HG02870 (cell line): ENCODE data around the gene SERTAD4.
A peak's percentile ranks its signal among the peaks of the same experiment; 100 is the strongest.
"Not testable (repeated sequence)": the region's sequence is repeated elsewhere in the genome, so short reads cannot be mapped to it uniquely, and the experiment has no call there.

Experiments
- ATAC-seq: cut with Tn5 transposase; IDR thresholded peaks from one replicate; pipeline ENCODE4 v1.9.1; 2021; ENCODE audit warnings: mild to moderate bottlenecking, moderate library complexity; ENCODE audit not compliant: unreplicated experiment

Gene SERTAD4

DNA sequence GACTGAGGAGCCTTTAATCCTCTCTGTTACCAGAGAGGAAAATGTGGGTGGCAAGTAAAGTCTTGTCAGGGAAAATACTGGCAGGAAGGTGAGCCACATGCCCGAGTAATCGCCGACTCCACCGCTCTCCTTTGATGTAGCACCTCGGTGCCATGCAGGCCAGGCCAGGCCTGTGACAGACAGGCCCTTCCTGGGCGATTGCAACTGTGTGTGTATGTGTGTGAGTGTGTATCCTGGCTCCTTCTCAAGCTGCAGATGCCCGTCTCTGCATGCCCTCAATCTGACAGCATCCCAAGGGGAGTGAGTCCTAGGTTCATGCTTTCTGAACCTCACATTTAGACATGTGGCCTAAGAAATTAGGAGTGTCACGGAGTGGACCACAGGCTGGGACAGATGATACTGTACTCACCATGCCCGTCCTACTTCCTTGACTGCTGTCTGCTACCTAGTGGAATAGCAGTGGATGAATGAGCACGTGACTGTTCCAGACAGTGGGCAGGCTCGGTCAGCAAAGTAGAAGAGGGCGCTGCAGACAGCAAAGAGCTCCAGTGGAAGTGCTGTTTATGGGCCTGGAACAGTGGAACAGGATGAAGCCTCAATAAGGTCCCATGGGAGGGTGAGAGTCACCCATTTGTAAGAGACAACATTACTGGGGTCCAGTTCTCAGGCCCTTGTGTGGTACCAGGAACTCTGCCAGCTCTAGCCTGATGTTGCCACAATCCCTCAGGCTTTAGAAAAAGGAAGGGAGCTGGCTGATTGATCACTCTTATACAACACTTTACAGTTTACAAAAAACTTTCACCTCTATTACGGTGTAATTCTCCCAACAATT is 25.3 kb downstream of the SERTAD4 start:
- ATAC-seq, result no peak

- no peak for ATAC-seq
These were observed 27.0 kb downstream of the SERTAD4 start for GRCh38 chr1:210259561-210259960.

- ATAC-seq, result no peak
These were observed 27.5 kb downstream of the SERTAD4 start for GRCh38 chr1:210260096-210260495.

- ATAC-seq, result no peak
These were observed 29.7 kb downstream of the SERTAD4 start for GRCh38 chr1:210262167-210262896.

- no peak for ATAC-seq
These were observed 30.3 kb downstream of the SERTAD4 start for GRCh38 chr1:210262897-210263272.

- ATAC-seq, result no peak
These were observed 31.4 kb downstream of the SERTAD4 start for GRCh38 chr1:210263963-210264362.

- ATAC-seq, result no peak
These were observed 32.1 kb downstream of the SERTAD4 start for GRCh38 chr1:210264496-210265380.

DNA sequence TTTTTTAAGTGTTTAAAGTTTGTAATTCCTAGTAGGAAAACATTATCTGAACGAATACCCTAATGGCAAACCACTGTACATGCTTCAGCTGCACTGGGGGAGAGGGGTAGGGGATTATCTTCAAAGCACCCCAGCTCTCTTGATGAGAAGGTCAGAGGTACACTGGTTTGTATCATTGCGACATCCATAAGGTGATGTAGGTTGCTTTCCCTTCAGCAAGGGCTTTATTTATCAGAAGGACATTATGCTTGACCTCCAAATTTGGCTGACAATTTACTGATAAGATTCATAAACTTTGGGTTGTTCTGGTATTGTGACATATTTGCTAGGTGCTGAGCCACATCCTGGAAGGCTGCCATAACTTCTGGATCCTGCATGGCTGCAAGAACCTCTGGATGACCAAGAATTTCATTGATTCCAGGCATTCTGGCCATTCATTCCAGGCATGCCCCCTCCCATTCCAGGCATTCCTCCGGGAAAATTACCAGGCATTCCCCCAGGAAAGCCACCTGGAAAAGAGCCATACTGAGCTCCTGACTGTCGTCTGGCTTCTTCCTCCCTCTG is 32.9 kb downstream of the SERTAD4 start:
- not testable (repeated sequence) for ATAC-seq

GRCh38 chr1:210269981-210270380 is 37.4 kb downstream of the SERTAD4 start:
- ATAC-seq, result no peak

- no peak for ATAC-seq
These were observed 40.1 kb downstream of the SERTAD4 start for GRCh38 chr1:210272666-210273065.

GRCh38 chr1:210280221-210280620 is 47.6 kb downstream of the SERTAD4 start:
- ATAC-seq, result no peak

DNA sequence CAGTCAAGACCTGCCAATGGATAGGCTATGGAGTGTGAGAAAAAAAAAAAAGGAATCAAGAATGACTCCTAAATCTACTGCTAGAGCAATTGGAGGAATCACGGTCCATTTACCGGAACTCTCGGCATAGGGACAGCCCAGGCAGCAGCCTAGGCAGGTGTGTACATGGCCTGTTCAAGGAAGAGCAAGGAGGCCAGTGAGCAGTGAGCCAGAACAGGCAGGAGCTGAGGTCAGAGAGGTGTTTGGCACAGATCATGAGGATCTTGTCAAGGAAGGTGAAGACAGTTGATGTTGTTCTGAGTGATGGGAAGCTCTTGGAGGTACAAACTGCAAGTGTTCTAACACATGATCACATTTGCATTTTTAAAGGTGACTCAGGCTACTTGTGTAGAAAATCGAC is 55.5 kb downstream of the SERTAD4 start:
- ATAC-seq, result no peak

DNA sequence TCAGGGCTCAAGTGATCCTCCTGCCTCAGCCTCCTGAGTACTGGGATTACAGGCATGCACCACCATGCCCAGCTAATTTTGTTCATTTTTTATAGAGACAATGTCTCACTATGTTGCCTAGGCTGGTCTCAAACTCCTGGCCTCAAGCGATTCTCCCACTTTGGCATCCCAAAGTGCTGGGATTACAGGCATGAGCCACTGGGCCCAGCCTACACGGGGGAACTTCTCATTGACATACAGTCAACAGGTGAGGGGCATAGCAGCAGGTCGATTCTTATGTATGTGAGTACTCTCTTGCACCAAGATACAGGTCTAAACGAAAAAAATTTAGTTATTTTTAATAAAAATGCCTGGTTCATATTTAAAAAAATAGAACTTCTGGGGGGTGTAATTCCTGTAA is 56.7 kb downstream of the SERTAD4 start:
- no peak for ATAC-seq

DNA sequence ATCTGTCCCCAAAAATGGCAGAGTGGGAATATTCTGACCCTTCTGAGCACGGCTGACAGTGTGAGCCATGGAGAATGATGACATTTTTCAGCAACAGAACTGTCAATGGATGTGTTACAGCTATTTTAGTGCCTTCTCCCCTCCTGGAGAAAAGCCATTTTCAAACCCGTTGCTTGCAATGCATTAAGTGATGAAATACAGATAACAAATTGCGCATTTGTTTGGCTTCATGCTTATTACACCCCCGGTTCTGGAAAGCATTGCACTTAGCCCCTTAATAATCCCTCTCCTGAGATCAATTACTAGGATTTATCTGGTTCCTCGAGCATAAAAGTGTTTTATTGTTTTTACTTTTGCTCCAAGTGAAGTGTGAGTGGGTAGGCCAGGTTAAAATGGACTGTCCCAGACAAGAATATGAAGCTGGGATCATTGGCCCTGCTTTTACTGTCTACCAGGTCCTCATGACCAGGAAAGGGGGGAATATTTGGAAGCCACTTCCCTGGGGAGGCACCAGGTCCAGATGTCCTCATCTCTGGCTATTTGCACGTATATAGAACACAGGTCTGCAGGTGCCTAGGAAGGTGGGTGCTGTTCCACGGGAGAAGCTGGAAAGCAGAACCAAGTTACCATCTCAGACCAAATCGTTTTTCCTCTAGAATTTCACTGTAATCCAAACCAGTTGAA is 58.6 kb downstream of the SERTAD4 start:
- ATAC-seq, result no peak

DNA sequence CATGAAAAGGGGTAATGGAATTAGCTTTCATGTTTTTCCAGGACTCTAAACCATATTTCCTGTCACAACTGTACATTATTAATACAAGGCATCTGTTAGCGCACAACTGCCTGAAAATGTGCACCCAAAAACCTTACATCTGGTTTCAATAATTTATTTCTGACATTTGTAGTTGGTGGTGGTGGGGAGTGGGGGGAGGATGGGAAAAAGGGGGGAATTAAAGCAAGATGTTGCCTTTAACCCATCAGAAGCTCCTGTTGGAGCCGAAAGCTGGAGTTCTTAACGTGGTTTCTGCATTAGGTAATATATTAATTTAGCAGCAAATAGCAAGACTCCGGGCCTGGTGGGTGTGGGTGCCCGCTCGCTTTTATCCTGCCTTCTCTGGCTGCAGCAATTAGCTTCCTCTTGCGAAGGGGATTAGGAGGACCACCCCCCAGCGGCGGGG is 59.2 kb downstream of the SERTAD4 start:
- no peak for ATAC-seq

GRCh38 chr1:210292231-210292871 is 59.8 kb downstream of the SERTAD4 start:
- ATAC-seq, result peak; percentile 62

DNA sequence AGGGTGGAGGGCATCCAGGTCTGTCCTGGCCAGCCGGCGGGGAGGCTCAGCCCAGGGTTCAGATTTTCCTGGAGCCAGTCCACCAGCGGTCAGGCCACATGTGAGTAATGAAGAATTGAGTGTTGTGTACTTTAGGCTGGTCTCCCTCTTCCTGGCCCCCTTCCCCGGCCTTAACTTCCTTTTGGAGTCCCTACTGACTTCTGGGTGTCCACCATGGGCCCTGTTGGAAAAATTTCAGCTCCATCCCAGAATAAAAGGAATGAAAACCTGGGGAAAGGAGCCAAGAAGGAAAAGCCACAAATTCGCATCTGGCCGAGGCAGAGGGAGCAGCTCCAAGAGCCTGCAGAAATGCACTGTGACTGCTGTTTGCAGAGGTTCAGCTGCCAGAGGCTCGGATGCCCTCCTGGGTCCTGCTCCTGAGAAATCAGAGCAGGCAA is 60.6 kb downstream of the SERTAD4 start:
- no peak for ATAC-seq

DNA sequence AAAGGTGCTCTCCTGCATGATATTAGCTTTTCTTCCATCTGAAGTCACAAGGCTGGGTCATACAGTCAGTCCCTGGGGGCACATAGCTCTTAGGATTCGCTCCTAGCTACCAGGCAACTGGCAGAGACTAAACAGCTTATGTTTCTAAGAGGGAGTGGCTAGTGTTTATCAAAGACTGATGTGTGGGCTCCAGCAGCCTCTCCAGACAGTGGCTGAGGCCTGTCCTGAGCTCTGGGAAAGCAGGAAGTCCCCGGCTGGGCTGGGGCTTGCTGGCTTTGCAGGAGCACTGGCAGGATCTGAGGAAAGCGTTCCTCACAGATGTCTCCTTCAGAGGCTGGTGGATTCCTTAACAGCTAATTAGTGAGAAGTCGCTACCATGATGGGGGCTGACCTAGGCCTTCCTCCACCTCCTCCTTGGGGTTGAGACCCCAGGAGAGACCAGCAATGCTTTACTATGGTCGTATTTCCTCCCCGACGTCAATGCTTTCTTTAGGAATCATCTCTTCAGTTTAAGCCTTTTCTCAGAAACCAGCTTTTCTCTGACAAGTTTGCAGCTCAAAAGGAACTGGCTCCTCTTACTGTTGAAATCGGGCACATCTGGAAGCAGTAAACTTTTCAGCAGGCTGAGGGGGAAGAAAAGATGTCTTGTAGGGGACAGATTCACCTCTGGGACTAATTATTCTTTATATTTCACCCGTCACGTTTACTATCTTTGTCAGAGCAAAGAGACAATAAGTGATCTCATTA is 62.6 kb downstream of the SERTAD4 start:
- ATAC-seq, result no peak
